Prostate gland (tissue), 2 donors: ENCODE measurements around the gene TMCO6. TPM values are rescaled to one million over a fixed set of nuclear protein-coding genes. Genes with fewer than 3 reads are reported as not detected.

Source experiments
- DNase-seq: peaks from one replicate; pipeline ENCODE4 v3.0.0-alpha.2; 2019; ENCODE audit warnings: low spot score
- H3K27ac ChIP-seq, 2 donors: fragments of 200-600 bp; sonication (generic); 2 replicates each; pipeline ENCODE4 v1.5.1; 2017 to 2019
- H3K27me3 ChIP-seq: fragments of 200-600 bp; sonication (generic); replicated peaks from 2 replicates; pipeline ENCODE4 v1.5.1; 2019; ENCODE audit not compliant: insufficient read depth
- H3K36me3 ChIP-seq, 2 donors: fragments of 200-600 bp; sonication (generic); 1 replicate in 1 of 2; 2 replicates in 1 of 2; pipeline versions ENCODE4 v1.5.1 to v1.8.1; 2017 to 2019
- H3K4me1 ChIP-seq: fragments of 200-600 bp; sonication (generic); replicated peaks from 2 replicates; pipeline ENCODE4 v1.5.1; 2019
- H3K4me3 ChIP-seq, 2 donors: fragments of 200-600 bp; sonication (generic); 2 replicates each; pipeline ENCODE4 v1.5.1; 2017 to 2019
- H3K9me3 ChIP-seq: fragments of 200-600 bp; sonication (generic); 2 replicates; pipeline ENCODE4 v1.5.1; 2017
- POLR2A ChIP-seq: fragments of 450-650 bp; IDR thresholded peaks from one replicate; pipeline ENCODE4 v1.6.1; 2016; ENCODE audit warnings: antibody characterized with exemption, mild to moderate bottlenecking
- POLR2AphosphoS5 ChIP-seq: sonication (generic); formaldehyde crosslinking; IDR thresholded peaks from one replicate; pipeline ENCODE4 v1.6.1; 2017; ENCODE audit warnings: antibody characterized with exemption
- WGBS: methylation state at CpG from one replicate; pipeline ENCODE4 v1.1.5; 2018; 5-methylcytosine and 5-hydroxymethylcytosine counted together
- intact Hi-C: fragments of 100-400 bp; cut with DNase I; formaldehyde crosslinking; loops from one replicate; pipeline ENCODE4 v1.14.2; 2022
- total RNA-seq, 2 donors: library from RNA; depleted of rRNA; stranded (reverse); fragments of >200 nt; gene quantifications; one replicate each; pipeline ENCODE4 v1.1.0, GENCODE V29; 2016
- TF ChIP-seq, protein P1 (sequence below), 4 experiments: fragments of 200-600 bp in 2 of 4; fragments of 450-650 bp in 2 of 4; sonication (generic) in 2 of 4; IDR thresholded peaks; 1 replicate in 3 of 4; 2 replicates in 1 of 4; pipeline ENCODE4 v1.5.1; 2016 to 2019; ENCODE audit warnings: antibody characterized with exemption in 4 of 4, mild to moderate bottlenecking in 2 of 4, moderate library complexity in 2 of 4

TMCO6 gene
- total RNA-seq, 2 donors from 2014 or later, result 45.6 to 124 TPM

DNA sequence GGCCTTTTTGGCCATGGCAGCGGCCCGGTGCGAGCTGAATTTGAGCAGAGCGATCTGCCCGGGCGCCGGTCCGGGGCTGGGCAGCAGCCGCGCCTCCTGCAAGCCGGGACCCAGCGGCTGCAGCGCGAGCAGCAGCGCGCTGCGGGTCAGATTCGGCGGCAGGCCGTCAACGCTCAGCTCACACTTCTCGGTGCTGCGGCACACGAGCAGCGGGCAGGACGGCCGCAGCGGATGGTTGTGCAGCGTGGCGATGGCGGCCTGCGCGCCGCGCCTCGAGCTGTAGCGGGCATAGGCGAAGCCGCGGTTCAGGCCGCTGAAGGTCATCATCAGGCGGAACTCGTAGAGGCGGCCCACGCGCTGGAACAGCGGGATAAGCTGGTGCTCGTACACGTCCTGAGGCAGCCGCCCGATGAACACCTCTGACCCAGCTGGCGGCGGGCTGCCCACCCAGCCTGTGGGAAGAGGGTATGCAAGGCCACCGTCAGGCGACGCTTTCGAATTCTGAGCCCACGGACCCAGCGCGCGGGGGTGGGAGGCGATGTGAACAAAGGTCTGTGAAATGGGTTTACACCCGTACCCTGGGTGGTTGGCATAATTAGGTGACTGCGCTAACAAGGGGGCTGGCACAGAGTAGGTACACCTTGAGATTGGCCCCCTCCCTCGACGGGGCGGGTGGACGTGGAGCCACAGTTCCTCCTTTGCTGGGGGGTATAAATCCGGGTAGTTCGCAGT is 33.4 kb downstream of the TMCO6 start:
- H3K27ac ChIP-seq, result no peak overlapping the region
- no peaks in the 10 kb centered on the region for H3K27me3 ChIP-seq
- H3K4me1 ChIP-seq, result no peaks in the 10 kb centered on the region
- WGBS, result 64% methylated on average over 57 of the region's 70 CpGs
- H3K4me3 ChIP-seq, result no peak overlapping the region
- no peak for DNase-seq
- TF ChIP-seq POLR2A (no peak), POLR2AphosphoS5 (no peak)
- TF ChIP-seq, protein P1, sequence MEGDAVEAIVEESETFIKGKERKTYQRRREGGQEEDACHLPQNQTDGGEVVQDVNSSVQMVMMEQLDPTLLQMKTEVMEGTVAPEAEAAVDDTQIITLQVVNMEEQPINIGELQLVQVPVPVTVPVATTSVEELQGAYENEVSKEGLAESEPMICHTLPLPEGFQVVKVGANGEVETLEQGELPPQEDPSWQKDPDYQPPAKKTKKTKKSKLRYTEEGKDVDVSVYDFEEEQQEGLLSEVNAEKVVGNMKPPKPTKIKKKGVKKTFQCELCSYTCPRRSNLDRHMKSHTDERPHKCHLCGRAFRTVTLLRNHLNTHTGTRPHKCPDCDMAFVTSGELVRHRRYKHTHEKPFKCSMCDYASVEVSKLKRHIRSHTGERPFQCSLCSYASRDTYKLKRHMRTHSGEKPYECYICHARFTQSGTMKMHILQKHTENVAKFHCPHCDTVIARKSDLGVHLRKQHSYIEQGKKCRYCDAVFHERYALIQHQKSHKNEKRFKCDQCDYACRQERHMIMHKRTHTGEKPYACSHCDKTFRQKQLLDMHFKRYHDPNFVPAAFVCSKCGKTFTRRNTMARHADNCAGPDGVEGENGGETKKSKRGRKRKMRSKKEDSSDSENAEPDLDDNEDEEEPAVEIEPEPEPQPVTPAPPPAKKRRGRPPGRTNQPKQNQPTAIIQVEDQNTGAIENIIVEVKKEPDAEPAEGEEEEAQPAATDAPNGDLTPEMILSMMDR (IDR thresholded peaks at IDR 0.05), result no peak
- peaks cover 4 to 21% of the 10 kb centered on the region in 2 donors for H3K36me3 ChIP-seq
- no peaks in the 10 kb centered on the region for H3K9me3 ChIP-seq
- intact Hi-C loops, result no loop called here

DNA sequence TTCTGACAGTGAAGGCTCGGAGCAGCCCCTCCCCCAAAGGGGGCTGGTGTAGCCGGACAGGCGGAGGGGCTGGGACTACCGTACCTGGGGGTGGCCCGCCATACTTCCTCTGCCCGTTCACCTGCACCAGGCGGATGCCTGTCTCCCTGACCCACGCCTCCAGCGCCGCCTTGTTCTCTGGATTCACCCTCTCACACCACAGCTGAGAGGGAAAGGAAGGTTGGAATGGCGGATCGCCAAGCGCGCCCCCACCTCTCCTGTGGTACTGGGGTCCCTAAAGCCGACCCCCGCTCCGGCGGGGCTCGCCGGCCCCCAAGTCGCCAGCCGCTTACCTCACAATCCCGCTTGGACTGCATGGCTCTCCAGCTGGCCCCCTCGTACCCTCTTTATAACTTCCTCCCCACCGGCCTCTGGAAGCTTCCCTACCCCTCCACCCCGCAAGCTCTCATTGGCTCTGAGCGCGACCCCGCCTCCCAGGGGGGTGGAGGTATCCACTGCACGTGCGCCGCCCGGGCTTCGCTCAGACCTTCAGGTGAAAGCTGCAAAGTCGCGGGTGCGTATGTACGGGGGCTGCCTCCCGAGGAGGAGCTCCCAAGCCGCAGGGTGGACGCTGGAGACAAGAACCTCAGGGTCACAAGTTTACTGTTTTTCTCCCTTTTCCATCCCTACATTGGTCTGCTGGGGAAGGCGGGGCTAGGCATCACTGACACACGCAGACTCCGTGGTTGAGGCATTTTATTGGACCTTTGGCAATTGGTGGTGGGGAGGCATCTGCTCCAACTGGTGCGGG is 34.1 kb downstream of the TMCO6 start, which contains the start of gene DND1:
Gene DND1, minus strand, starts transcription at position 390 of the 790 bp plus-strand sequence. Its CDS starts 34 bp downstream, at position 356.
- intact Hi-C loops, result no loop called here
- 85% methylated on average over 45 of the region's 45 CpGs for WGBS
- H3K4me3 ChIP-seq, result no peak within 1 kb of the TSS
- DNase-seq, result no peak
- H3K27ac ChIP-seq, result no peak within 1 kb of the TSS
- H3K36me3 ChIP-seq, result peaks cover 0 to 21% of the 10 kb centered on the region in 2 donors
- no peaks in the 10 kb centered on the region for H3K9me3 ChIP-seq
- H3K4me1 ChIP-seq, result no peaks in the 10 kb centered on the region
- no peaks in the 10 kb centered on the region for H3K27me3 ChIP-seq
- TF ChIP-seq, protein P1 (IDR thresholded peaks at IDR 0.05), result no peak
- TF ChIP-seq POLR2A (no peak), POLR2AphosphoS5 (no peak)

DNA sequence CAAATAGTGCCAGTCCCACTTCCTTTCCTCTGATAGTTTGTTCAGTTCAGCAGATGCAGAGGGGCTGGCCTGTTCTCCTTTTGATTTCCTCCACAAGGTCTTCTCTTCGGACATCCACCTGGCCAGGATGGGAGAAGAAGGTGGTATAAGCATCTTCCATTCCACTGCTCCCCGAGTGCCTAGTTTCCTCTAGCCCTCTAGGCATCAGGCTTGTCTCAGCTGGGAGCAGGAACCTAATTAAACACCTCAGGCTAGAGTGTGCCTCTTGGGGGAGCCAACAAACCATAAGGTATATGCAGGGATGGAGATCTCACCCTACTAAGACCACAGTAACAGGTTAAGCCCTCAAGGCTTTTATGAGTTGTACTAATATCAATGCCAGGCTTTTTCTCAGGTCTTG is 35.0 kb downstream of the TMCO6 start:
- Histone ChIP-seq H3K27me3 (no peaks in the 10 kb centered on the region), H3K9me3 (no peaks in the 10 kb centered on the region), H3K4me3 (no peak overlapping the region), H3K4me1 (no peaks in the 10 kb centered on the region), H3K27ac (no peak overlapping the region), H3K36me3 (peaks cover 0 to 22% of the 10 kb centered on the region in 2 donors)
- WGBS, result 77% methylated on average over 2 of the region's 2 CpGs
- no peak for DNase-seq
- TF ChIP-seq, protein P1 (IDR thresholded peaks at IDR 0.05), result no peak
- TF ChIP-seq POLR2AphosphoS5, result no peak
- no peak for TF ChIP-seq POLR2A
- intact Hi-C loops, result no loop called here

DNA sequence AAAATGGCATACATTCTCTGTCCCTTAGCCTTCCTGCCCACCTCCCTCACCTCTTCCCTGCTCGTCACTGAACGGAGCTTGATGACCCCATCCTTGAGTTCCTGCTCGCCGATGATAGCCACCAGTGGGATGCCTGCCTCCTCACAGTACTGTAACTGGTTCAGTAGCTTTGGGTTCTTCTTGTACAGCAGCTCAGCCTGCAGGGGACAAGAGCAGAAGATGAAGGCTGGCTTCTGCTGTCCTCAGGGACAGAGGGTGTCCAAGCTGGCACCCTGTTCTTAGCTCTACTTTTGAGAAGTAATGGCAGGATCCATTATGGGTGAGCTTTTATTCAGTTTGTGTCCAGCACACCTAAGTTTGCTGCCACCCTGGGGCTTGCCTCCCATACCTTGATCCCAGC is 35.4 kb downstream of the TMCO6 start:
- intact Hi-C loops, result no loop called here
- TF ChIP-seq, protein P1 (IDR thresholded peaks at IDR 0.05), result no peak
- no peak for TF ChIP-seq POLR2A
- no peak for TF ChIP-seq POLR2AphosphoS5
- 91% methylated on average over 4 of the region's 4 CpGs for WGBS

More for the DNA sequence above, 35.4 kb downstream of the TMCO6 start:
- no peaks in the 10 kb centered on the region for H3K9me3 ChIP-seq
- H3K27me3 ChIP-seq, result no peaks in the 10 kb centered on the region
- H3K27ac ChIP-seq, result no peak overlapping the region
- peaks cover 0 to 22% of the 10 kb centered on the region in 2 donors for H3K36me3 ChIP-seq
- H3K4me1 ChIP-seq, result no peaks in the 10 kb centered on the region
- H3K4me3 ChIP-seq, result no peak overlapping the region
- no peak for DNase-seq
